Kidney (tissue), 14 donors: Measurements from ENCODE around the gene STEAP4. TPM values are rescaled to one million over a fixed set of nuclear protein-coding genes. Genes with fewer than 3 reads are reported as not detected.
"Not testable (repeated sequence)": the region's sequence is repeated elsewhere in the genome, so short reads cannot be mapped to it uniquely, and the experiment has no call there.

Experiments
- DNase-seq, 5 donors: peaks; one replicate each; pipeline ENCODE4 v3.0.0-alpha.2; 2013 to 2020
- FAIRE-seq: peaks from 2 replicates; lab custom pipeline; 2012; peaks lifted over from hg19 to GRCh38; lab: Jason Lieb, UNC
- H3K27ac ChIP-seq, 2 donors: one replicate each; pipeline ENCODE4 v1.7.0; 2013; ENCODE audit warnings: low read depth in 2 of 2, low read length in 2 of 2, inconsistent platforms in 1 of 2
- H3K27me3 ChIP-seq: one replicate; pipeline ENCODE4 v1.7.1; 2013; ENCODE audit warnings: low read length, inconsistent platforms; ENCODE audit not compliant: control insufficient read depth, insufficient read depth
- H3K36me3 ChIP-seq, 3 donors: one replicate each; pipeline versions ENCODE4 v1.7.0 to v1.7.1; 2013; ENCODE audit warnings: low read length in 3 of 3, control low read depth in 1 of 3, inconsistent platforms in 1 of 3; ENCODE audit not compliant: insufficient read depth in 3 of 3, control insufficient read depth in 2 of 3
- H3K4me1 ChIP-seq, 3 donors: one replicate each; pipeline versions ENCODE4 v1.7.0 to v1.7.1; 2013; ENCODE audit warnings: low read length in 3 of 3, inconsistent platforms in 1 of 3, low read depth in 1 of 3; ENCODE audit not compliant: control insufficient read depth in 2 of 3, insufficient read depth in 2 of 3
- H3K4me3 ChIP-seq, 3 donors: one replicate each; pipeline versions ENCODE4 v1.7.0 to v1.8.1; 2013; ENCODE audit warnings: low read length in 3 of 3, control low read depth in 1 of 3, inconsistent platforms in 1 of 3
- H3K9ac ChIP-seq, 3 donors: one replicate each; pipeline versions ENCODE4 v1.7.0 to v1.7.1; 2013; ENCODE audit warnings: low read length in 3 of 3, control low read depth in 1 of 3, inconsistent platforms in 1 of 3
- H3K9me3 ChIP-seq, 3 donors: one replicate each; pipeline versions ENCODE4 v1.7.0 to v1.7.1; 2013; ENCODE audit warnings: low read length in 3 of 3, control low read depth in 1 of 3, inconsistent platforms in 1 of 3; ENCODE audit not compliant: control insufficient read depth in 2 of 3, insufficient read depth in 1 of 3
- CTCF ChIP-seq: IDR thresholded peaks from 3 replicates; pipeline ENCODE4 v1.5.1; 2012; ENCODE audit warnings: mild to moderate bottlenecking, moderate library complexity, borderline replicate concordance; ENCODE audit not compliant: insufficient read depth; ENCODE audit errors: extremely low read depth
- intact Hi-C: fragments of 100-400 bp; cut with DNase I; formaldehyde crosslinking; loops from one replicate; pipeline ENCODE4 v1.11.1; 2022
- polyA plus RNA-seq: library from polyadenylated mRNA; stranded (reverse); fragments of 350-450 nt; fragmentation: Illumina TruSeq; extraction: RNeasy Lipid Tissue Mini Kit (QIAGEN cat#74804); gene quantifications from one replicate; pipeline ENCODE4 v1.2.3, GENCODE V29; 2014; ENCODE audit warnings: low read depth, low replicate concordance; ENCODE audit not compliant: insufficient read depth
- total RNA-seq: library from RNA; stranded (reverse); fragmentation: NEBNext Ultra II Directional; extraction: Animal tissue kit (Norgen Biotek cat#: 25700); gene quantifications from one replicate; pipeline ENCODE4 v1.2.1, GENCODE V29; 2021
- donor health status: control.
- donor health status: control.
- donor health status: control.
- donor health status: control.
- donor health status: control.
- donor health status: DM: yes; HTN: yes; CAD: no.
- donor health status: Normal renal cell carcinoma (clear cell type).

Gene STEAP4
- total and polyA plus RNA-seq, 2 donors from 2014 or later: 3.4 to 80.2 TPM

GRCh38 chr7:88260719-88261118 lies 46.0 kb downstream of the STEAP4 start:
- no peak overlapping the region for H3K4me3 ChIP-seq
- intact Hi-C loops: no loop called here
- no peaks in the 10 kb centered on the region for H3K4me1 ChIP-seq
- FAIRE-seq: no peak
- no peaks in the 10 kb centered on the region for H3K36me3 ChIP-seq
- no peak overlapping the region for H3K27ac ChIP-seq
- H3K9ac ChIP-seq: no peak overlapping the region
- TF ChIP-seq CTCF: no peak
- no peaks in the 10 kb centered on the region for H3K27me3 ChIP-seq
- H3K9me3 ChIP-seq: no peaks in the 10 kb centered on the region
- DNase-seq: no peak

DNA sequence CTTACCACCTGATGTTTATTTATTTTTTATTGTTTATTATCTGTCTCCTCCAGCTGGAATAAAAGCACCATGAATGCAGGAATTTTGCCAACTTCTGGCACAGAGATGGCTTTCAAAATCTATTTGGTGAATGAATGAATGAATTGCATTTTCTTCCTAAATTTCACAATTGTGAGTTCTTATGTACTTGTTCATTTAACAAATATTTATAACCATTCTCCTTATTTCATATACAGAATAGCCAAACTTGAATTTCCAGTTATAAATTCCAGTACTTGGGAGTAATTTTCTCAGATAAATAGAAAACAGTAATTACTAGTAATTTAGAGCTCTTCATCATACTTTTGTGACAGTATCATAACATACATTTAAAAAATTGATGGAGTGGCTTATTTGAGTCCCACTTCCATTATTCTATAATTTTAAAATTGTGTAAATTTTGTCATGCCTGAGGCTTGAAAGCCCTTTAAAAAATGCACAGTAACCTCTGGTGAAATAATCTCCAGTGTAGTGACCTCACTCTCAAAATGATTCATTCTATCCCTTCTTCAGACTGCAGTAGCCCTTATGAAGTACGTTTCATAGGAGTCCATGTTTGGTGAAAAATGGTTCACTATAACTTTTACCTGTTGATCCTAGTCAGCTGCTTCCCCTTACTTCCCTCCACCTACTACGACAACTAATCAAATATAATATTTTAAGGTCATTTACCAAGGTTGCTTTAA lies 46.9 kb downstream of the STEAP4 start:
- no peak for DNase-seq
- Histone ChIP-seq H3K4me1 (no peaks in the 10 kb centered on the region), H3K9ac (no peak overlapping the region), H3K9me3 (peaks cover 0 to 4% (median 0%) of the 10 kb centered on the region in 3 donors), H3K27me3 (no peaks in the 10 kb centered on the region), H3K4me3 (no peak overlapping the region), H3K27ac (no peak overlapping the region), H3K36me3 (no peaks in the 10 kb centered on the region)
- TF ChIP-seq CTCF: no peak
- peak; percentile 32 for FAIRE-seq
- intact Hi-C loops: no loop called here

GRCh38 chr7:88258296-88258695 lies 48.4 kb downstream of the STEAP4 start:
- H3K27ac ChIP-seq, H3K9ac ChIP-seq, intact Hi-C loops, DNase-seq, H3K4me1 ChIP-seq, H3K4me3 ChIP-seq, FAIRE-seq, H3K27me3 ChIP-seq, H3K36me3 ChIP-seq: not testable (repeated sequence)
- H3K9me3 ChIP-seq: peaks cover 0 to 12% (median 4%) of the 10 kb centered on the region in 3 donors

- H3K27me3 ChIP-seq: no peaks in the 10 kb centered on the region
- intact Hi-C loops: no loop called here
- no peak for TF ChIP-seq CTCF
- no peak overlapping the region for H3K9ac ChIP-seq
- H3K36me3 ChIP-seq: no peaks in the 10 kb centered on the region
- DNase-seq: no peak
- no peak overlapping the region for H3K27ac ChIP-seq
- no peak overlapping the region for H3K4me3 ChIP-seq
- peaks cover 0 to 12% (median 7%) of the 10 kb centered on the region in 3 donors for H3K9me3 ChIP-seq
- no peaks in the 10 kb centered on the region for H3K4me1 ChIP-seq
- FAIRE-seq: no peak
These were observed 49.8 kb downstream of the STEAP4 start for GRCh38 chr7:88256906-88257305.
